Activated CD8-positive, alpha-beta T cell treated with anti-CD3 and anti-CD28 coated beads for 36 hours (primary cell): ENCODE data around the gene UBASH3A. TPM values are rescaled to one million over a fixed set of nuclear protein-coding genes. Genes with fewer than 3 reads are reported as not detected.

ENCODE experiments used
- ATAC-seq: fragments of 200-7000 bp; cut with Tn5 transposase; one replicate; pipeline ENCODE4 v1.10.0; 2021; ENCODE audit warnings: mild to moderate bottlenecking, moderate library complexity
- CTCF ChIA-PET: fragments of 350-600 bp; sonication (Branson Sonifier 250); formaldehyde crosslinking; loops from one replicate; lab custom pipeline; 2021; ENCODE audit warnings: antibody characterized with exemption; lab: Charles Lee
- POLR2A ChIA-PET: fragments of 350-600 bp; sonication (Branson Sonifier 250); formaldehyde crosslinking; loops from one replicate; lab custom pipeline; 2021; ENCODE audit warnings: antibody characterized with exemption; lab: Charles Lee
- DNase-seq: peaks from one replicate; pipeline ENCODE4 v3.0.0-alpha.2; 2020
- H3K27ac Mint-ChIP-seq: one replicate; pipeline ENCODE4 v1.8.0; 2021; ENCODE audit warnings: mild to moderate bottlenecking, mixed read lengths
- H3K27me3 Mint-ChIP-seq: one replicate; pipeline ENCODE4 v1.8.0; 2021; ENCODE audit warnings: mixed read lengths
- H3K36me3 Mint-ChIP-seq: one replicate; pipeline ENCODE4 v1.8.0; 2021; ENCODE audit warnings: low read depth, mixed read lengths
- H3K4me1 Mint-ChIP-seq: one replicate; pipeline ENCODE4 v1.8.0; 2021; ENCODE audit warnings: low read depth, mixed read lengths
- H3K4me3 Mint-ChIP-seq: one replicate; pipeline ENCODE4 v1.8.0; 2021; ENCODE audit warnings: mild to moderate bottlenecking, moderate library complexity, mixed read lengths
- H3K9me3 Mint-ChIP-seq: one replicate; pipeline ENCODE4 v1.8.0; 2021; ENCODE audit warnings: mixed read lengths
- CTCF ChIP-seq: fragments of 200-600 bp; IDR thresholded peaks from one replicate; pipeline ENCODE4 v1.8.0; 2022; ENCODE audit warnings: antibody characterized with exemption, mild to moderate bottlenecking
- intact Hi-C: fragments of 100-400 bp; cut with micrococcal nuclease; formaldehyde crosslinking; loops from one replicate; pipeline ENCODE4 v1.10.0; 2022
- total RNA-seq, 2 experiments: library from RNA; stranded (reverse); gene quantifications; one replicate each; pipeline ENCODE4 v1.2.3, GENCODE V29; 2021

UBASH3A gene
- total RNA-seq, 2 experiments from 2014 or later: 48.7 to 52.9 TPM

DNA sequence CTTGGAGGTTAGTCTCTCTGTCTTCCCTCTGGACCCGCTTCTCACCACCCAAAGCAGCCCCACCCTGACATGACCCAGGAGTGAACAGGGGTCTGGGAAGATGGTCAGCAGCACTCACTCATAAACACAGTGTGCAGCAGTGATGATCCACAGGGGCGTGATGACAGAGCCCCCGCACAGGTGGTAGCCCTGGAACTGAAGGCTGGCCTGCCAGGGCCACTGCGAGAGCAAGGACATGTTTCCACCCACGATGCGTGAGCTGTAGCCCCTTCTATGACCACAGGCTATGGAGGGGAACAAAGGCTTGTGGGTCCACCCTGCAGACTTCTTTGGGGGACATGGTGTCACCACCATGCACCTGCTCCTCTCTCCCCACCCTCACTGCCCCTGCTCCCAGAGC lies 20.8 kb upstream of the UBASH3A start:
- H3K4me3 Mint-ChIP-seq: no peak overlapping the region
- peaks cover 80% of the 10 kb centered on the region for H3K36me3 Mint-ChIP-seq
- ATAC-seq (no peak), DNase-seq (no peak)
- ChIA-PET POLR2A (interaction anchor here (2.1 kb wide), 1 partner anchor 11 kb away, joined by 7 read pairs; no protein-coding TSS in a partner anchor), CTCF (interaction anchor here (0.6 to 2.5 kb wide), 3 partner anchors 9 to 41 kb away, joined by 3 to 13 read pairs (median 3); no protein-coding TSS in a partner anchor)
- no peak overlapping the region for H3K27ac Mint-ChIP-seq
- H3K9me3 Mint-ChIP-seq: peaks cover 6% of the 10 kb centered on the region
- H3K27me3 Mint-ChIP-seq: no peaks in the 10 kb centered on the region
- intact Hi-C loops: no loop called here
- no peak for TF ChIP-seq CTCF
- H3K4me1 Mint-ChIP-seq: peaks cover 31% of the 10 kb centered on the region

GRCh38 chr21:42383331-42383730 lies 20.4 kb upstream of the UBASH3A start:
- Mint-ChIP-seq H3K27ac (no peak overlapping the region), H3K4me1 (peaks cover 33% of the 10 kb centered on the region), H3K4me3 (no peak overlapping the region), H3K27me3 (no peaks in the 10 kb centered on the region), H3K36me3 (peaks cover 83% of the 10 kb centered on the region), H3K9me3 (peaks cover 6% of the 10 kb centered on the region)
- DNase-seq: no peak
- TF ChIP-seq CTCF: no peak
- intact Hi-C loops: no loop called here
- CTCF ChIA-PET: no interaction called here
- no peak for ATAC-seq
- POLR2A ChIA-PET: no interaction called here

GRCh38 chr21:42384156-42384945 lies 19.4 kb upstream of the UBASH3A start:
- ATAC-seq: no peak
- Mint-ChIP-seq H3K27ac (no peak overlapping the region), H3K4me1 (peaks cover 40% of the 10 kb centered on the region), H3K27me3 (no peaks in the 10 kb centered on the region), H3K36me3 (peaks cover 92% of the 10 kb centered on the region), H3K9me3 (peaks cover 6% of the 10 kb centered on the region), H3K4me3 (no peak overlapping the region)
- DNase-seq: no peak
- CTCF ChIA-PET: no interaction called here
- no peak for TF ChIP-seq CTCF
- POLR2A ChIA-PET: no interaction called here
- intact Hi-C loops: no loop called here

DNA sequence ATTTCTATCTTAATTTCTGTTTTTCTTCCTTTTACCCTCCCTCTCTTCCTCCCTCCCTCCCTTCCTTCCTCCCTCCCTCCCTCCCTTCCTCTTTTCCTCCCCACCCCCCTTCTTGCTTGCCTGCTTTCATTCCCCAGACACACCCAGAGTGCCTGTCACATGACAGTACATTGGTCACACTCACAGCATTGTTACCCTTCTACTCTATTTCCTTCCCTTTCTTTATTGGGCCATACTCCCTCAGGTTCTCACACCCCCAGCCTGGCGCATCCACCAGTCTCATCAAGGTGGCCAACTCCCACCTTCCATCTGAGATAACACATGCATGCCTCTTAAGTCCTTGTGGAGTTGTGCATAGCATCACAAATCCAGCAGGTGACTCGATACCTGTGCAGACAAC lies 18.7 kb upstream of the UBASH3A start:
- H3K4me1 Mint-ChIP-seq: peaks cover 47% of the 10 kb centered on the region
- ATAC-seq (no peak), DNase-seq (no peak)
- intact Hi-C loops: no loop called here
- H3K36me3 Mint-ChIP-seq: peaks cover 95% of the 10 kb centered on the region
- H3K9me3 Mint-ChIP-seq: peaks cover 6% of the 10 kb centered on the region
- H3K27me3 Mint-ChIP-seq: no peaks in the 10 kb centered on the region
- ChIA-PET CTCF (no interaction called here), POLR2A (no interaction called here)
- no peak overlapping the region for H3K4me3 Mint-ChIP-seq
- H3K27ac Mint-ChIP-seq: peak overlapping the region; percentile 55
- TF ChIP-seq CTCF: no peak

DNA sequence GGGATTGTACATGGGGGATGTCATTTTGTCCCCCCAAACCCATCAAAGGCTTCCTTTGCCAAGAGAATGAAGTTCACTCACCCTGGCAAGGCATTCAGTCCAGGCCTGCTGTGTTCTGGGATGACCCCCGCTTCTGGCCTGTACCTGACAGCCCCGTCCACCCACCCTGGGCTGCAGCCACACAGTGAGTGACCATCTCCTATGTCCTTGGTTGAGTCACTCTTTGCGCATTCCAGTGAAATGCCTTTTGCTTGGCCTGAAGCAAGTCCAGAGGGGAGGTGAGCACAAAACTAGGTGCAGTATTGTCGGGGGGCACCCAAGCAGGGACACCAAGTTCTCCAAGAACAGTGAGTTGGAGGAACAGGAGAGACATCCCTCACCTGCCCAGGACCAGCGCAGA lies 18.1 kb upstream of the UBASH3A start:
- ChIA-PET CTCF (no interaction called here), POLR2A (interaction anchor here (1.3 kb wide), 1 partner anchor 19 kb away, joined by 5 read pairs; no protein-coding TSS in a partner anchor)
- TF ChIP-seq CTCF: no peak
- Mint-ChIP-seq H3K9me3 (peaks cover 6% of the 10 kb centered on the region), H3K4me3 (no peak overlapping the region), H3K4me1 (peaks cover 52% of the 10 kb centered on the region), H3K36me3 (peaks cover 95% of the 10 kb centered on the region), H3K27ac (no peak overlapping the region), H3K27me3 (no peaks in the 10 kb centered on the region)
- intact Hi-C loops: no loop called here
- ATAC-seq: no peak
- no peak for DNase-seq
